ENCODE data around the gene SRRT. TPM values are rescaled to one million over a fixed set of nuclear protein-coding genes. Genes with fewer than 3 reads are reported as not detected.
"Not testable (repeated sequence)": the region's sequence is repeated elsewhere in the genome, so short reads cannot be mapped to it uniquely, and the experiment has no call there.

Gene SRRT
- total and polyA plus RNA-seq, 2 donors = 31.2 to 69.9 TPM

- Histone ChIP-seq H3K4me3 (ENCODE audit: low read depth, low read length) (no peak overlapping the region), H3K36me3 (ENCODE audit: insufficient read depth) (peaks cover 2% of the 10 kb centered on the region), H3K27ac (ENCODE audit: low read depth) (no peak overlapping the region), H3K4me1 (ENCODE audit: insufficient read depth) (no peaks in the 10 kb centered on the region)
- WGBS = 85% methylated on average over 1 of the region's 1 CpG
- no peak for DNase-seq (ENCODE audit: extremely low spot score)
These were observed 54.9 kb downstream of the SRRT start for GRCh38 chr7:100929808-100930174.

GRCh38 chr7:100933734-100934133 is 58.8 kb downstream of the SRRT start:
- Histone ChIP-seq H3K4me1 (ENCODE audit: insufficient read depth) (no peaks in the 10 kb centered on the region), H3K4me3 (ENCODE audit: low read depth, low read length) (no peak overlapping the region), H3K36me3 (ENCODE audit: insufficient read depth) (peaks cover 2% of the 10 kb centered on the region), H3K27ac (ENCODE audit: low read depth) (no peak overlapping the region)
- DNase-seq (ENCODE audit: extremely low spot score) = no peak
- 54% methylated on average over 4 of the region's 4 CpGs for WGBS

GRCh38 chr7:100935381-100935780 is 60.5 kb downstream of the SRRT start:
- H3K4me3 ChIP-seq (ENCODE audit: low read depth, low read length); H3K27ac ChIP-seq (ENCODE audit: low read depth); H3K36me3 ChIP-seq (ENCODE audit: insufficient read depth); DNase-seq (ENCODE audit: extremely low spot score); H3K4me1 ChIP-seq (ENCODE audit: insufficient read depth): not testable (repeated sequence)
- 74% methylated on average over 2 of the region's 2 CpGs for WGBS

GRCh38 chr7:100936167-100936566 is 61.3 kb downstream of the SRRT start:
- not testable (repeated sequence) for H3K4me3 ChIP-seq (ENCODE audit: low read depth, low read length); DNase-seq (ENCODE audit: extremely low spot score); H3K4me1 ChIP-seq (ENCODE audit: insufficient read depth); H3K27ac ChIP-seq (ENCODE audit: low read depth); H3K36me3 ChIP-seq (ENCODE audit: insufficient read depth)
- 90% methylated on average over 7 of the region's 7 CpGs for WGBS

Small RNA genes lying within 50 kb of the gene (small RNA-seq; reads per million reads assigned to genes)
- not detected for gene RN7SL549P
- gene RPS29P15 = not detected

Other genes with a start within 250 kb of the SRRT start
- gene TFR2, start 233.6 kb upstream of the SRRT start, total RNA-seq = 0.69 TPM
- 0.81 TPM for gene TFR2, start 233.6 kb upstream of the SRRT start, polyA plus RNA-seq
- gene ACTL6B, start 218.7 kb upstream of the SRRT start, total RNA-seq = 0.69 TPM
- 0.19 TPM for gene ACTL6B, start 218.7 kb upstream of the SRRT start, polyA plus RNA-seq
- gene GNB2, start 201.4 kb upstream of the SRRT start, total RNA-seq = 51.2 TPM
- gene GNB2, start 201.4 kb upstream of the SRRT start, polyA plus RNA-seq = 279 TPM
- 17.1 TPM for gene GIGYF1, start 180.9 kb upstream of the SRRT start, total RNA-seq
- gene GIGYF1, start 180.9 kb upstream of the SRRT start, polyA plus RNA-seq = 27.2 TPM
- 18.6 TPM for gene POP7, start 169.0 kb upstream of the SRRT start, total RNA-seq
- gene POP7, start 169.0 kb upstream of the SRRT start, polyA plus RNA-seq = 39.1 TPM
- not detected for gene EPO, start 154.6 kb upstream of the SRRT start, total RNA-seq
- not detected for gene EPO, start 154.6 kb upstream of the SRRT start, polyA plus RNA-seq
- gene ZAN, start 141.5 kb upstream of the SRRT start, total RNA-seq = not detected
- not detected for gene ZAN, start 141.5 kb upstream of the SRRT start, polyA plus RNA-seq
- gene EPHB4, start 47.6 kb upstream of the SRRT start, total RNA-seq = 70.6 TPM
- gene EPHB4, start 47.6 kb upstream of the SRRT start, polyA plus RNA-seq = 53.1 TPM
- 13.6 TPM for gene SLC12A9, start 22.4 kb upstream of the SRRT start, total RNA-seq
- gene SLC12A9, start 22.4 kb upstream of the SRRT start, polyA plus RNA-seq = 29.0 TPM
- 38.0 TPM for gene TRIP6, start 7.7 kb upstream of the SRRT start, total RNA-seq
- gene TRIP6, start 7.7 kb upstream of the SRRT start, polyA plus RNA-seq = 80.0 TPM
- 2.6 TPM for gene UFSP1, start 14.6 kb downstream of the SRRT start, total RNA-seq
- gene UFSP1, start 14.6 kb downstream of the SRRT start, polyA plus RNA-seq = 6.2 TPM
- 4.0 TPM for gene ACHE, start 20.8 kb downstream of the SRRT start, total RNA-seq
- gene ACHE, start 20.8 kb downstream of the SRRT start, polyA plus RNA-seq = 4.3 TPM
- not detected for gene MUC3A, start 74.4 kb downstream of the SRRT start, total RNA-seq
- gene MUC3A, start 74.4 kb downstream of the SRRT start, polyA plus RNA-seq = 0.23 TPM
- 1.1 TPM for gene MUC12, start 94.5 kb downstream of the SRRT start, total RNA-seq
- 2.1 TPM for gene MUC12, start 94.5 kb downstream of the SRRT start, polyA plus RNA-seq
- not detected for gene MUC17, start 145.0 kb downstream of the SRRT start, total RNA-seq
- gene MUC17, start 145.0 kb downstream of the SRRT start, polyA plus RNA-seq = not detected
- 13.5 TPM for gene TRIM56, start 210.4 kb downstream of the SRRT start, total RNA-seq
- 15.4 TPM for gene TRIM56, start 210.4 kb downstream of the SRRT start, polyA plus RNA-seq